SK-N-MC (cell line): ENCODE results near the gene C1QTNF5.

Experiments
- EZH2 ChIP-seq: fragments of 200-600 bp; sonication (generic); IDR thresholded peaks from one replicate; pipeline ENCODE4 v1.6.1; 2017; ENCODE audit warnings: antibody characterized with exemption
- POLR2AphosphoS5 ChIP-seq: IDR thresholded peaks from 2 replicates; pipeline ENCODE4 v1.6.1; 2012; ENCODE audit warnings: mild to moderate bottlenecking, low read depth, low read length, borderline replicate concordance

- TF ChIP-seq POLR2AphosphoS5 (no peak), EZH2 (no peak)
These were observed 24.4 kb upstream of the C1QTNF5 start for GRCh38 chr11:119365071-119365591.
